ENCODE results near the gene ERN1. TPM values are rescaled to one million over a fixed set of nuclear protein-coding genes. Genes with fewer than 3 reads are reported as not detected.

Gene ERN1
- total and polyA plus RNA-seq, 3 experiments from 2014 or later, result 24.7 to 92.1 (median 25.5) TPM

- H3K4me1 ChIP-seq (ENCODE audit: insufficient read depth, low read length), result peaks cover 78% of the 10 kb centered on the region
- H3K4me1 Mint-ChIP-seq, result peaks cover 77 to 91% (median 90%) of the 10 kb centered on the region in 3 donors
- H3K4me3 Mint-ChIP-seq, result peak overlapping the region in 5 of 7 donors; percentile 24 to 95 (median 62)
- H3K27me3 Mint-ChIP-seq, result peaks cover 0 to 1% of the 10 kb centered on the region in 2 donors
- peaks cover 42% of the 10 kb centered on the region for H3K36me3 ChIP-seq (ENCODE audit: insufficient read depth, low read length)
- peak overlapping the region; percentile 78 to 98 (median 94) for H3K27ac Mint-ChIP-seq
- H3K4me3 ChIP-seq (ENCODE audit: low read length), result no peak overlapping the region
- DNase-seq, result no peak
- H3K9me3 ChIP-seq (ENCODE audit: low read length), result no peaks in the 10 kb centered on the region
- ChIA-PET CTCF (interaction anchor here (0.9 to 2.3 kb wide), 4 partner anchors 9 to 74 kb away, joined by 5 to 7 read pairs (median 6); no protein-coding TSS in a partner anchor), POLR2A (interaction anchor here (0.5 kb wide), 1 partner anchor 147 kb away, joined by 3 read pairs; no protein-coding TSS in a partner anchor)
- H3K27me3 ChIP-seq (ENCODE audit: insufficient read depth, low read length, poor library complexity, severe bottlenecking), result no peaks in the 10 kb centered on the region
- H3K36me3 Mint-ChIP-seq, result peaks cover 34 to 92% (median 46%) of the 10 kb centered on the region in 3 donors
- H3K9me3 Mint-ChIP-seq, result no peaks in the 10 kb centered on the region
- no peak overlapping the region for H3K27ac ChIP-seq (ENCODE audit: low read depth, low read length)
Measured at GRCh38 chr17:64059756-64060155, 70.2 kb downstream of the ERN1 start.

DNA sequence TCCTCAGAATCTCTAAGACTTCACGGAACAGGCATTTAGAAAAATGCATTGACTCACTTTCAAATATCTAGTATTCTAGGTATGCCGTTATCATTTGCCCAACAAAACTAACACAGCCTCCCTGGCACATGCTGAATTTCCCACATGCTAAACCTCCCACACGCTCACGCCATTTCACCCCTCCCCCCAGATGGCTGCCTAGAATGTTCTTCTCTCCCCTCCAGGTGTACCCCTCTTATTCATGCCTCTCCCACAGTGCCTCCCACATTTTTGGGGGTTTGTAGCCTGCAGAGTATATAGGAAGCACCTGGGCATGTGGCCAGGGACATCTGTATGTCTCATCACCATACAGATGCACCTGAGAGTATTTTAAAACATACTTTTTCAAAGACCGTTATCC lies 71.3 kb downstream of the ERN1 start:
- H3K27me3 Mint-ChIP-seq, result no peaks in the 10 kb centered on the region
- peak overlapping the region in 7 of 8 donors; percentile 5 to 95 (median 88) for H3K27ac Mint-ChIP-seq
- peaks cover 67 to 82% (median 81%) of the 10 kb centered on the region in 3 donors for H3K4me1 Mint-ChIP-seq
- no peak for DNase-seq
- no peak overlapping the region for H3K4me3 ChIP-seq (ENCODE audit: low read length)
- peaks cover 26 to 92% (median 37%) of the 10 kb centered on the region in 3 donors for H3K36me3 Mint-ChIP-seq
- no peaks in the 10 kb centered on the region for H3K9me3 ChIP-seq (ENCODE audit: low read length)
- CTCF ChIA-PET, result interaction anchor here (0.8 kb wide), 1 partner anchor 33 kb away, joined by 3 read pairs; no protein-coding TSS in a partner anchor
- peaks cover 67% of the 10 kb centered on the region for H3K4me1 ChIP-seq (ENCODE audit: insufficient read depth, low read length)
- no peak overlapping the region for H3K27ac ChIP-seq (ENCODE audit: low read depth, low read length)
- peaks cover 31% of the 10 kb centered on the region for H3K36me3 ChIP-seq (ENCODE audit: insufficient read depth, low read length)
- POLR2A ChIA-PET, result no interaction called here
- no peaks in the 10 kb centered on the region for H3K9me3 Mint-ChIP-seq
- no peaks in the 10 kb centered on the region for H3K27me3 ChIP-seq (ENCODE audit: insufficient read depth, low read length, poor library complexity, severe bottlenecking)
- H3K4me3 Mint-ChIP-seq, result peak overlapping the region in 4 of 7 donors; percentile 8 to 59 (median 38)

GRCh38 chr17:64057701-64058263 lies 72.2 kb downstream of the ERN1 start:
- peaks cover 27 to 93% (median 37%) of the 10 kb centered on the region in 3 donors for H3K36me3 Mint-ChIP-seq
- H3K36me3 ChIP-seq (ENCODE audit: insufficient read depth, low read length), result peaks cover 35% of the 10 kb centered on the region
- no peaks in the 10 kb centered on the region for H3K9me3 Mint-ChIP-seq
- no peaks in the 10 kb centered on the region for H3K9me3 ChIP-seq (ENCODE audit: low read length)
- H3K4me3 Mint-ChIP-seq, result peak overlapping the region in 1 of 7 donors; percentile 39
- peaks cover 60% of the 10 kb centered on the region for H3K4me1 ChIP-seq (ENCODE audit: insufficient read depth, low read length)
- H3K27me3 ChIP-seq (ENCODE audit: insufficient read depth, low read length, poor library complexity, severe bottlenecking), result no peaks in the 10 kb centered on the region
- H3K27ac ChIP-seq (ENCODE audit: low read depth, low read length), result no peak overlapping the region
- H3K27ac Mint-ChIP-seq, result peak overlapping the region in 7 of 8 donors; percentile 24 to 93 (median 82)
- POLR2A ChIA-PET, result no interaction called here
- no peak for DNase-seq
- H3K27me3 Mint-ChIP-seq, result no peaks in the 10 kb centered on the region
- H3K4me1 Mint-ChIP-seq, result peaks cover 63 to 82% (median 82%) of the 10 kb centered on the region in 3 donors
- no peak overlapping the region for H3K4me3 ChIP-seq (ENCODE audit: low read length)
- CTCF ChIA-PET, result interaction anchor here (0.8 to 2.6 kb wide), 5 partner anchors 26 to 76 kb away, joined by 3 to 16 read pairs (median 3); no protein-coding TSS in a partner anchor

DNA sequence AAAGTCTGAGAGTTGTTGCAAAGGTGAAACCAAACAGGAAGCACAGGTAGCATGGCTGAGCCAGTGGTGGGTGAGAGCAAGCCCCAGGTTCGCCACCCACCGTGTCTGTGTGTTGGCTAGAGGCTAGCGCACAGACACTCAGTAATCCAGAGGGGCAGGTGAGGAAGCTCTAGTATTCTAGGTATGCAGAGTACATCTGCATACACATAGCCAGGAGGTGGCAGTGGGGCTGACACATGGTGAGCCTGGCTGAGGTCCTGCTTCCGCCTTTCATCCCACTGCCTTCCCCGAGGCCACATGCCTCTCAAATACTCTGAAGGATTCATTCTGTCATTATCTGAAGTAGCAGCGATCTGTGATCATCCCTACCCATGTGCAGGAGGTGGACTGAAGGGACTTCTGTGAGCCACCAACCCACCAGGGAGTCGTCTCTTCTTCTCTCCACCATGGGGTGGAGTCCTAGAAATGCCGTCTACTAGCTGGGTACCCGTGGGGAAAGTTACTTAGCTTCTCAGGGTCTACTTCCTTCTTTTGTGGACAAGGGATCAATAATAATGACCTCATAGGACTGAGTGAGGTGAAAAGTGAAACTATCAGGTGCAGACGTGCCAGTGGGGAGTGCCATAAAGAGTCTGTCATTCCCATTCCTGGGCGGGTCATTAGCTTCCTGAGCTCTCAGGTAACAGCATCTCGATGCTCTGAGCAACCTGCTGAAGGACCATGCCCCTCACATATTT lies 73.5 kb downstream of the ERN1 start:
- H3K27ac ChIP-seq (ENCODE audit: low read depth, low read length), result no peak overlapping the region

DNA sequence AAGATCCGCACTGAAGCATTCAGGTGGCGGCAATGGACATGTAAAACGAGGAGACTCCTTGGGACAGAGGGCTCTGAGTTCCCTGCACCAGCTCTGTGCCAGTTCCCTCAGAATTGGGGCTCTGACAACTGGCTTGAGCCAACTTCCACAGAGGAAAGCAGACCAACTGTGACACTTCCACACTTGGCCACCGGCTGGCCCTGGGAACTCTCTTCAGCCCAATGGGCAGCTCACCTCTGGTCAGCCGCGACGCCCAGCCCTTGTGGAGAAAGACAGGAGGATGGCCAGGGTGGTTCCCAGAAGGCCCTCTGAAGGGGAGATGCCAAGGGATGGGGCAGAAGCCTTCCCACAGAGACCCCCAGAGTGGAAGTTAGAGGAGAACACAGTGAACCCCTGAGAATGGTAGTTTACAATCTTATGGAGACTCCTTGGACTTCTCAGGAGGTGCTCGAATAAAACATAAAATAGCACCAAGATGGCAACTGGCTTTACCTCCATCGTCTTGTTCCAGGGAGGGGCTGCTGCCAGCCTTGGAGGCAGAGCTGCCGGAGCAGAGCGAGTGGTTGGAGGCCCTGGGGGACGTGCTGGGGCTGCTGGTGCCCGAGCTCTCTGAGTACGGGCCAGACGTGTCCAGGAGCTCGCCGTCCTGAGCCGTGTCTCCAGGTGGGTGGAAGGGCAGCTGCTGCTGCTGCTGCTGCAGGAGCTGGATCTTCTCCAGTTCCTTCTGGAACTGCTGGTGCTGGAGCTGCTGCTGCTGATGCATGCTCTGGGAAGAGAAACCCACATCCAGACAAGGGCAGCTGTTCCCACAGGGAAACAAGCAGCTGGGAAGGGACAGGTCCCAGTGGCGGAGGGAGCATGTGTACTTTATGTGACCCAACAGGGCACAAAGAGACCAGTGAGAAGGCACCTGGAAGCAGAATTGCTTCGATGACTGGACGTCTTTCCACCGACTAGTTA lies 74.5 kb downstream of the ERN1 start:
- Mint-ChIP-seq H3K27ac (peak overlapping the region; percentile 82 to 96 (median 90)), H3K36me3 (peaks cover 38 to 95% (median 41%) of the 10 kb centered on the region in 3 donors), H3K4me1 (peaks cover 62 to 84% (median 83%) of the 10 kb centered on the region in 3 donors), H3K27me3 (no peaks in the 10 kb centered on the region), H3K9me3 (no peaks in the 10 kb centered on the region), H3K4me3 (peak overlapping the region in 4 of 7 donors; percentile 0 to 55 (median 28))
- no peaks in the 10 kb centered on the region for H3K9me3 ChIP-seq (ENCODE audit: low read length)
- no peak overlapping the region for H3K4me3 ChIP-seq (ENCODE audit: low read length)
- ChIA-PET POLR2A (interaction anchor here (0.5 kb wide), 1 partner anchor 113 kb away, joined by 4 read pairs; no protein-coding TSS in a partner anchor), CTCF (interaction anchor here (0.7 to 2.6 kb wide), 9 partner anchors 8 to 136 kb away, joined by 3 to 16 read pairs (median 4); no protein-coding TSS in a partner anchor)
- no peak overlapping the region for H3K27ac ChIP-seq (ENCODE audit: low read depth, low read length)
- DNase-seq, result no peak
- H3K4me1 ChIP-seq (ENCODE audit: insufficient read depth, low read length), result peaks cover 57% of the 10 kb centered on the region
- H3K27me3 ChIP-seq (ENCODE audit: insufficient read depth, low read length, poor library complexity, severe bottlenecking), result no peaks in the 10 kb centered on the region
- H3K36me3 ChIP-seq (ENCODE audit: insufficient read depth, low read length), result peaks cover 40% of the 10 kb centered on the region

More for the DNA sequence above, 73.5 kb downstream of the ERN1 start:
- CTCF ChIA-PET, result interaction anchor here (0.9 to 2.6 kb wide), 8 partner anchors 14 to 77 kb away, joined by 3 to 16 read pairs (median 4); partner anchors contain the start of gene ICAM2
- no peaks in the 10 kb centered on the region for H3K9me3 Mint-ChIP-seq
- no peaks in the 10 kb centered on the region for H3K9me3 ChIP-seq (ENCODE audit: low read length)
- no peak for DNase-seq
- H3K36me3 Mint-ChIP-seq, result peaks cover 36 to 94% (median 40%) of the 10 kb centered on the region in 3 donors
- peak overlapping the region; percentile 0 to 67 (median 45) for H3K4me3 Mint-ChIP-seq
- POLR2A ChIA-PET, result interaction anchor here (0.5 to 1.2 kb wide), 2 partner anchors 18 to 113 kb away, joined by 3 to 4 read pairs; no protein-coding TSS in a partner anchor
- H3K4me1 ChIP-seq (ENCODE audit: insufficient read depth, low read length), result peaks cover 57% of the 10 kb centered on the region
- no peaks in the 10 kb centered on the region for H3K27me3 Mint-ChIP-seq
- peaks cover 39% of the 10 kb centered on the region for H3K36me3 ChIP-seq (ENCODE audit: insufficient read depth, low read length)
- no peaks in the 10 kb centered on the region for H3K27me3 ChIP-seq (ENCODE audit: insufficient read depth, low read length, poor library complexity, severe bottlenecking)
- H3K4me3 ChIP-seq (ENCODE audit: low read length), result no peak overlapping the region
- H3K4me1 Mint-ChIP-seq, result peaks cover 62 to 84% (median 83%) of the 10 kb centered on the region in 3 donors
- peak overlapping the region; percentile 82 to 96 (median 90) for H3K27ac Mint-ChIP-seq

- peak overlapping the region in 5 of 8 donors; percentile 37 to 88 (median 72) for H3K27ac Mint-ChIP-seq
- H3K4me1 Mint-ChIP-seq, result peaks cover 62 to 84% (median 84%) of the 10 kb centered on the region in 3 donors
- peaks cover 61% of the 10 kb centered on the region for H3K4me1 ChIP-seq (ENCODE audit: insufficient read depth, low read length)
- H3K36me3 ChIP-seq (ENCODE audit: insufficient read depth, low read length), result peaks cover 39% of the 10 kb centered on the region
- no peaks in the 10 kb centered on the region for H3K9me3 Mint-ChIP-seq
- no peaks in the 10 kb centered on the region for H3K27me3 ChIP-seq (ENCODE audit: insufficient read depth, low read length, poor library complexity, severe bottlenecking)
- ChIA-PET POLR2A (no interaction called here), CTCF (interaction anchor here (0.8 to 2.4 kb wide), 5 partner anchors 10 to 80 kb away, joined by 3 to 6 read pairs (median 3); no protein-coding TSS in a partner anchor)
- peaks cover 34 to 95% (median 34%) of the 10 kb centered on the region in 3 donors for H3K36me3 Mint-ChIP-seq
- DNase-seq, result no peak
- H3K9me3 ChIP-seq (ENCODE audit: low read length), result no peaks in the 10 kb centered on the region
- H3K27ac ChIP-seq (ENCODE audit: low read depth, low read length), result no peak overlapping the region
- no peak overlapping the region for H3K4me3 ChIP-seq (ENCODE audit: low read length)
- no peaks in the 10 kb centered on the region for H3K27me3 Mint-ChIP-seq
- H3K4me3 Mint-ChIP-seq, result no peak overlapping the region
Measured at GRCh38 chr17:64054304-64054703, 75.6 kb downstream of the ERN1 start.

- Histone ChIP-seq H3K27ac (ENCODE audit: low read depth, low read length) (no peak overlapping the region), H3K4me1 (ENCODE audit: insufficient read depth, low read length) (peaks cover 64% of the 10 kb centered on the region), H3K4me3 (ENCODE audit: low read length) (no peak overlapping the region), H3K9me3 (ENCODE audit: low read length) (no peaks in the 10 kb centered on the region), H3K36me3 (ENCODE audit: insufficient read depth, low read length) (peaks cover 37% of the 10 kb centered on the region), H3K27me3 (ENCODE audit: insufficient read depth, low read length, poor library complexity, severe bottlenecking) (no peaks in the 10 kb centered on the region)
- Mint-ChIP-seq H3K4me1 (peaks cover 58 to 83% (median 80%) of the 10 kb centered on the region in 3 donors), H3K27ac (peak overlapping the region; percentile 48 to 91 (median 75)), H3K27me3 (no peaks in the 10 kb centered on the region), H3K36me3 (peaks cover 26 to 92% (median 34%) of the 10 kb centered on the region in 3 donors), H3K4me3 (no peak overlapping the region), H3K9me3 (no peaks in the 10 kb centered on the region)
- POLR2A ChIA-PET, result interaction anchor here (0.5 to 0.7 kb wide), 2 partner anchors 8 to 38 kb away, joined by 3 to 4 read pairs; no protein-coding TSS in a partner anchor
- DNase-seq, result no peak
- CTCF ChIA-PET, result interaction anchor here (1.2 to 2.4 kb wide), 3 partner anchors 11 to 81 kb away, joined by 4 to 6 read pairs (median 6); partner anchors contain the start of gene ERN1
Measured at GRCh38 chr17:64053101-64053500, 76.8 kb downstream of the ERN1 start.
